K562 (cell line): ENCODE data around the gene DEDD. TPM values are rescaled to one million over a fixed set of nuclear protein-coding genes. Genes with fewer than 3 reads are reported as not detected.

ENCODE experiments used
- CTCF ChIP-seq, 3 experiments: IDR thresholded peaks in 2 of 3; conservative IDR thresholded peaks in 1 of 3; 2 replicates each; pipeline ENCODE4 v1.5.1; 2011 to 2012; ENCODE audit warnings: low read length in 3 of 3, mild to moderate bottlenecking in 3 of 3, control low read depth in 2 of 3, improper control_type of control experiment in 1 of 3, inconsistent platforms in 1 of 3, low read depth in 1 of 3, mixed read lengths in 1 of 3, moderate library complexity in 1 of 3; ENCODE audit not compliant: insufficient read depth in 2 of 3
- E2F1 ChIP-seq: sonication (generic); formaldehyde crosslinking; IDR thresholded peaks from 2 replicates; pipeline ENCODE4 v1.8.1; 2023; ENCODE audit warnings: mild to moderate bottlenecking, missing genetic modification reagents, moderate library complexity
- EHMT2 ChIP-seq: fragments of 450-650 bp; IDR thresholded peaks from 2 replicates; pipeline ENCODE4 v1.6.1; 2018; ENCODE audit warnings: antibody characterized with exemption
- GATA2 ChIP-seq: sonication (generic); formaldehyde crosslinking; IDR thresholded peaks from 2 replicates; pipeline ENCODE4 v1.4.0; 2020; ENCODE audit warnings: mild to moderate bottlenecking, missing genetic modification reagents
- HIVEP1 ChIP-seq: fragments of 250-450 bp; sonication (Bioruptor Pico); IDR thresholded peaks from 2 replicates; pipeline ENCODE4 v1.4.0; 2020; ENCODE audit warnings: mild to moderate bottlenecking
- MAFG ChIP-seq: fragments of 450-650 bp; conservative IDR thresholded peaks from 2 replicates; pipeline ENCODE4 v1.6.1; 2016; ENCODE audit warnings: missing genetic modification characterization, missing compliant biosample characterization
- PML ChIP-seq: IDR thresholded peaks from 2 replicates; pipeline ENCODE4 v1.6.1; 2012; ENCODE audit warnings: low read length, inconsistent platforms
- PTRF ChIP-seq: fragments of 450-650 bp; IDR thresholded peaks from 2 replicates; pipeline ENCODE4 v1.6.1; 2016; ENCODE audit warnings: mild to moderate bottlenecking, missing genetic modification characterization, missing compliant biosample characterization
- RREB1 ChIP-seq: fragments of 250-450 bp; sonication (Bioruptor Pico); IDR thresholded peaks from 2 replicates; pipeline ENCODE4 v1.4.0; 2020
- RUNX1 ChIP-seq: sonication (generic); IDR thresholded peaks from 2 replicates; pipeline ENCODE4 v1.6.1; 2016; ENCODE audit warnings: antibody characterized with exemption, low read depth
- WHSC1 ChIP-seq: IDR thresholded peaks from one replicate; pipeline ENCODE4 v1.6.1; 2012; ENCODE audit warnings: low read length, control low read depth, inconsistent platforms
- ZZZ3 ChIP-seq: fragments of 450-650 bp; IDR thresholded peaks from 2 replicates; pipeline ENCODE4 v1.6.1; 2016; ENCODE audit warnings: antibody characterized with exemption, mild to moderate bottlenecking, moderate library complexity
- polyA plus RNA-seq, 8 experiments: library from polyadenylated mRNA; depleted of rRNA in 4 of 8; stranded (reverse) in 5 of 8; unstranded in 3 of 8; fragments of >200 nt; fragmentation: Nextera tagmentation in 2 of 8; fragmentation: Illumina TruSeq in 1 of 8; extraction: Ambion mirVana in 2 of 8; extraction: Trizol in 1 of 8; gene quantifications; 2 replicates each; pipeline versions ENCODE4 v1.2.1 to v1.2.3, GENCODE V29; 2011 to 2014; ENCODE audit warnings: inconsistent platforms in 1 of 8, missing spikeins in 1 of 8
- total RNA-seq, 7 experiments: library from RNA; depleted of rRNA in 6 of 7; stranded (reverse); fragments of >200 nt in 6 of 7; fragmentation: Illumina TruSeq in 2 of 7; extraction: Trizol in 2 of 7; gene quantifications; 2 replicates each; pipeline versions ENCODE4 v1.2.1 to v1.2.3, GENCODE V29; 2011 to 2021; ENCODE audit warnings: low replicate concordance in 1 of 7

The DEDD gene
- total and polyA plus RNA-seq, 9 of the 15 experiments (the other 6 are each of a cell fraction or from before 2014, with no cell fraction given), result 11.6 to 41.0 (median 16.8) TPM

- TF ChIP-seq ZZZ3 (no peak), EHMT2 (no peak), E2F1 (no peak), MAFG (no peak), HIVEP1 (CRISPR knock-in tag) (no peak), RREB1 (CRISPR knock-in tag) (no peak), CTCF (IDR thresholded peaks at IDR 0.05 in 2 of 3, conservative IDR thresholded peaks at IDR 0.05 in 1 of 3; ENCODE audit: insufficient read depth in 2 of 3, low read depth in 1 of 3, low read length in 3 of 3) (0 out of 6 replicates have a peak, but pooled peaks of 1 of the 3 experiments have one; percentile 17), PTRF (no peak), RUNX1 (no peak), GATA2 (CRISPR knock-in tag) (no peak), PML (0 out of 2 replicates have a peak, but pooled peaks have one; percentile 9), WHSC1 (no peak)
Measured at GRCh38 chr1:161158316-161159010, 26.0 kb upstream of the DEDD start (continued).
